Measurements from ENCODE around the gene ICOSLG.
"Not testable (repeated sequence)": the region's sequence is repeated elsewhere in the genome, so short reads cannot be mapped to it uniquely, and the experiment has no call there.

The ICOSLG gene

DNA sequence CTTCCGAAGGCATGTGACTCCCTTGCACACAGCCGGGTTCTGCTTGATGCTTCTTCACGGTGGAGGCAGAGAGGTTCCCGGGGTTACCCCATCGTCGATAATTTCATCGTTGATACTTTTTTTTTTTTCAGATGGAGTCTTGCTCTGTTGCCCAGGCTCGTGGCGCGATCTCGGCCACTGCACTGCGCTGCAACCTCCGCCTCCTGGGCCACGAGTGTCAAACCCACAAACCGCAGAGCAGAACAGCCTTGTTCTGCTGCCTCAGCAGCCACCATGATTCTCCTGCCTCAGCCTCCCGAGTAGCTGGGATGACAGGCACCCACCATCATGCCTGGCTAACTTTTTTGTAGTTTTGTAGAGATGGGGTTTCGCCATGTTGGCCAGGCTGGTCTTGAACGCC, 20.1 kb downstream of the ICOSLG start:
- DNase-seq = not testable (repeated sequence)

DNA sequence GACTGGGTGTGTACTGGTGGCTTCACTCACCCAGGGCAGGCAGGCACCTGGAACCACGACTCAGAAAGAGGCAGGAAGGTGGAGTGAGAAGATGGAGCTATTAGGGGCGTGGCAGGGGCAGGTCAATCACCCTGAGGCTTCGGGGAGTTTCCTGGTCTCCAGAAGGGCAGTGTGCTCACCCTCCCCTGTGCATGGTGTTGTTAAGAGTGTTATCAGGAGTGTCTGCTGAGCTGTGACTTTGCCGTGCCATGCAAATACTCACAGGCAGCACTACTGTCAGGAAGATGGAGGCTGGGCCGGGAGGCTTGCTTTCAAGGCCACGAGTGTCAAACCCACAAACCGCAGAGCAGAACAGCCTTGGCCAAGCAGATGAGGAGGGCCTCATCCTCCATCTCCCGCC, 22.3 kb downstream of the ICOSLG start:
- not testable (repeated sequence) for DNase-seq

DNA sequence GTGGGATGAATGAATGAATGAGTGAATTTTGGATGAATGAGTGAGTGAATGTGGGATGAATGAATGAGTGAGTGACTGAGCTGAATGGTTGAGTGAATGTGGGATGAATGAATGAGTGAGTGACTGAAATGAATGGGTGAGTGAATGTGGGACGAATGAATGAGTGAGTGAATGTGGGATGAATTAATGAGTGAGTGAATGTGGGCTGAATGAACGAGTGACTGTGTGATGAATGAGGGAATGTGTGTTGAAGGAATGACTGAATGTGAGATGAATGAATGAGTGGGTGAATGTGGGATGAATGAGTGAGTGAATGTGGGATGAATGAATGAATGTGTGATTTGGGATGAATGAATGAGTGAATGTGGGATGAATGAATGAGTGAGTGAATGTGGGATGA, 28.8 kb downstream of the ICOSLG start:
- DNase-seq = not testable (repeated sequence)

DNA sequence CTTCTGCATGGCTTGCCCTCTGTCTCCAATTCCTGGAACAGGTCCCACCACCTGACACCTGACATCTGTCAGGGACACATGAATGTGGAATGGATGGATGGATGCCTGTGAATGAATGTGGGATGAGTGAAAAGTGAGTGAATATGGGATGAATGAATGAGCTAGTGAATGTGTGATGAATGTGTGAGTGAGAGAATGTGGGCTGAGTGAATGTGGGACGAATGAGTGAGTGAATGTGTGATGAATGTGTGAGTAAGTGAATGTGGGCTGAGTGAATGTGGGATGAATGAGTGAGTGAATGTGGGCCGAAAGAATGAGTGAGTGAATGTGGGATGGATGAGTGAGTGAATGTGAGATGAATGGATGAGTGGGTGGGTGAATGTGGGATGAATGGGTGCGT, 29.2 kb downstream of the ICOSLG start:
- DNase-seq = not testable (repeated sequence)

DNA sequence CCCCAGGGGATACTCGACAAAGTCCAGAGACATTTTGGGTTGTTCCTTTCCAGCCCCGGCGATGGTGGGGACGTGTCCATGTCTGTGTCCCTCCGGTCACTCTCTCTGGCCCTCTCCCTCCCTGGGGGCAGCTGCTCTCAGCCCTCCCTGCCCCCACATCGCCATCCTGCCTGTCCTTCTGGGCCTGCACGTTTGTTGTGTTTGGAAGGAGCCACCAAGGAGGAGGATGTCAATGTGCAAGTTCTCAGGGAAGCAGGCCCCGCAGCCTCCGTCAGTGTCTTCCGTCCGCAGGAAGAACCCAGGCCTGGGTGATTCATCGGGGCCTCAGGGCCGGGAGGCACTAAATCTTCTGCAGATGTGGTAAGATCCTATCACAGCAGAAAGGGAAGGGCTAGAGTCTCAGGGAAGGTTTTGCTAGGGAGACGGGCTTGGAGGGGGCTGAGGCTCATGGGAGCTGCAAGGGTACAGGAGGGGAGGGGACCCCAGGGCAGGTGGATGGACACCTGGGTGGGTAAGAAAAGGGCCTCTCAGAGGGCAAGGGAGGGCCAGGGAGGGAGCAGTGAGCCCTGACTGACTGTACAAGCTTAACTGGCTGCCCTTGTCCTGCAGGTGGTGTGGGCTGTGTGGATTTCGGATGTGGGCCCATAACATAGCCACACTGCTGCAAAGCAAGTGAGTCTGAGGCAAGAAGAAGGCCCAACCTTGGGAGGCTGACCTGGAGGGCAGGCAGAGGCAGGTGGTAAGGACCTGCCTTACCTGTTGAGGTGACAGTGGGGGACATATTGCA, 32.7 kb downstream of the ICOSLG start:
- not testable (repeated sequence) for DNase-seq

DNA sequence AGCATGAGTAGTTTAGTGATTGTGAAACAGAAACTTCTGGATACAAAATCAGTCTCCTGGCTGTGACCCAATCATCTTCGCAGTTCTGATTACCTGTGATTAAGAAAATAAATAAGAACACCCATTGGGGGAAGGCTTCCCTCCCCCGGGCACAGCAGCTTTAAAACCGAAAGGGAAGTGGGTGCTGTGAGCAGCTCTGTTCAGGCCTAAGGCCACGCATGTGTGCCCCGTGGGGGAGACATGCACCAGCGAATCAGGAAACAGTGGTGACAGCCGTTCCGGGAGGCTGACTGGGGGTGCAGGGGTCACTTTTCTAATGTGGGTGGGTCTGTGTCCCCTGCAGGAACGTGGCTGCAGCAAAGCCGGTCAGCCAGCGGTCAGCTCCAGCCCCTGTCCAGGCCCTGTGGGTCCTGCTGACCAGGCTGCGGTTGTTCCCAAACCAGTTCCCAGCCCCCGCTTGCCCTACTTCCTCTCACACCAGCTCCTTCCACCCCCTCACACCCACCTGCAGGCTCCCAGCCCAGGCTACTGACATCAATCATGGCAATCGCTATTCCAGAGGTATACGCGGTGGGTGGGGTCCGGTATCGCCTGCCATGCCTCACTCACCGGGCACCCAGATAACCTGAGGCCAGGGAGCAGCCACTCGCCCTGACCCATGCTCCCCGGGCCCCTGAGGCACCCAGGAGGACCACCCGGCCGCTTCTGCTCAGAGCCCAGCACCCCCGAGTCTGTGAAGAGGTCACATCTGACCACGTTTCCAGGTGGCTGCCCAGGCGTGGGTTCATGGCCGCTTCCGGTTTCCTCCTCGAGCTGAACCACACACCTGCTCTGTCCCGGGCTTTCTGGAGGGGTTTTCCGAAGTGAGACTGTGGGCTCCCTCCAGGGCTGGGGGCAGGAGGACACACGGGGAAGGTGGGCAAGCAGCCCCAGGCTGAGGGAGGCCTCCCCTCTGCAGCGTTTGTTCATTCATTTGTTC, 33.8 kb downstream of the ICOSLG start:
- DNase-seq = not testable (repeated sequence)

DNA sequence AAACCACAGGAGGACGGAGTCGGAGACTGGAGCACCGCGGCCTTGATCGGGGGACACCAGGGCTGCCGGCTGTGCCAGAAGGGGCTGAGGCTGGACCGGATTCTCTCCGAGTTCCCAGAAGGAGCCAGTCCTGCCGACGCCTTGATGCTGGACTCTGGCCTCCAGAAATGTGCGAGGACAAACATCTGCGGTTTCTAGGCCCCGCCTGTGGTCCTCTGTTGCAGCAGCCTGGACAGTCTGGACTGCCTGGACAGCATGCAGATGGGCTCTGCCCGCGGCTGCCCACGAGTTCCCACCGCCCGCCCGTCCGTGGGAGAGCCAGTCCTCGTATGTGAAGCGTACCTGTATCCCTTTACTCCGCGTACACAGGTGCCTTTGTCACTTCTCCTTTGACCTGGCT, 34.6 kb downstream of the ICOSLG start:
- DNase-seq = not testable (repeated sequence)

DNA sequence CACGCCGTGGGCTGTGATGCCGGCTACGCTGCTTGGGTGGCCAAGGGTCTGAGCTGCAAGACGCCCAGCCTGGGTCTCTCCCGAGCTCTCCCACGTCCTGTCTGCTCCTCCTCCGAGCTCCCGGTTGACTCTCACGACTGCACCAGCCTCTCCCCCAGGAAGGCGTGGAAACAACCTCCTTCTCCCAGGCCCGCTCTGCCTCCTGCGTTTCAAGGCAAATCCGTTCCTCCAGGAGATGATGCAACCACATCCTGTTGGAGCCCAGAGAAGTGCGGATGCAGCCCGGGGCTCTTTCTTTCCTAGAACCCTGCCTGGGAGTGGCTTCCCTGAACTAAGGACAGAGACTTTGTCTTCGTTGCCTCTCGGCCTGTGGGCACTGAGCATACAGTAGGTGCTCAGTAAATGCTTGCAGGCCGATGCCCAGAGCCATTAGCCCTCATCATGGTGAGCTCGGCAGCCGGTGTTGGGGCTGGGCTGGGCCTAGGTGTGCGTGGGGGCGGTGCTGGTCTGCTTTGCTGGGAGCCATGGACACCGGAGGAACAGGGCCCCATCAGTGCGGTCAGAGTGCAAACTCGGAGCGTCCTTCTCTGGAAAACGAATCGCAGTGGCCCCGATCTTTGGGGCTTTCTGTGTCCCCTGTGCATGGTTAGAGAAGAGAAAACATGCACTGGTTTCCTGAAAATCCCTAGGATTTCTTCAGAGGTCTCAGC, 38.0 kb downstream of the ICOSLG start:
- not testable (repeated sequence) for DNase-seq

DNA sequence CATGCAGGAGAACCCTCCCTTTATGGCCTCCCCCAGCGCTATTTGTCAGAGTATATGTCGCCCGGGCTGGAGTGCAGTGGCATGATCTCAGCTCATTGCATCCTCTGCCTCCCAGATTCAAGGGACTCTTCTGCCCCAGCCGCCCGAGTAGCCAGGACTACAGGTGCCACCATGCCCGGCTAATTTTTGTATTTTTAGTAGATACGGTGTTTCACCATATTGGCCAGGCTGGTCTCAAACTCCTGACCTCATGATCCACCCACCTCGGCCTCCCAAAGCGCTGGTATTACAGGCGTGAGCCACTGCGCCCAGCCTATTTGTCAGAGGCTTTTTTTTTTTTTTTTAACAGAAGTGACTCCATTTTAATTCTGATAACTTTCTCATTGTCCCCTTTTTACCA, 40.7 kb downstream of the ICOSLG start:
- DNase-seq = not testable (repeated sequence)

DNA sequence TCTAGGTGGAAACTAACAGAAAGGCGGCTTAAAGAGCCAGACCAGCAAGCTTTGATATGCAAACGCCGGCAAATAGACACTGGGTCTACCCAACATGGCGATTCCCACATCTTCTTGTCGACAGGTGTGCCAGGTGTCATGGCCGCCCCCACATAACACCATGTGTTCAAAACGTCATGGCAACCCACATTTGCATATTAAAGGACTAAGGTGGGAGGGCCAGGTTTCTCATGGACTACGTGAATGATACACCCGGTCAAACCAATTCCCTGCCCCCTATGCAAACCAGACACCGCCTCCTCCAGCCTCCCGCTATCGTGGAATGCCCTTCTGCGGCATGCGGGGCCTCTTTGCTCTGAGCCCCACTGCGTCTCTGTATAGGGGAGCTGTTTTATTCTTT, 41.3 kb downstream of the ICOSLG start:
- DNase-seq = no peak

DNA sequence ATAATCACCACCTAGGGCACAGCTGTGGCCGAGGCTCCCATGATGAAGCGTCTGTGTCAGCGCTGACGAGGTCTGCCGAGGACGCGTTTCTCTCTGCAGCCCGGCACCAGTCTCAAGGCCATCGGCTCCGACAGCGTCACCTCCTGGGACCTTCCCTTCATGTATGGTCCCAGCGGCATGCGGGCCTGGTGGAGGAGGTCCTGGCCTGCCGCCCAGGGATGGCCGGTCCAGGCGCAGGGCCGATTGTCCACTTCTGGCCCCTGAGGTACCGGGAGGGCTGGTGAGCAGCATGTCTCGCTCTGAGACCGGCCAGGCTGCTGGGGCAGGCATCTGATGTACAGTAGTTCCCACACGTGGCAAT, 43.6 kb downstream of the ICOSLG start:
- not testable (repeated sequence) for DNase-seq

DNA sequence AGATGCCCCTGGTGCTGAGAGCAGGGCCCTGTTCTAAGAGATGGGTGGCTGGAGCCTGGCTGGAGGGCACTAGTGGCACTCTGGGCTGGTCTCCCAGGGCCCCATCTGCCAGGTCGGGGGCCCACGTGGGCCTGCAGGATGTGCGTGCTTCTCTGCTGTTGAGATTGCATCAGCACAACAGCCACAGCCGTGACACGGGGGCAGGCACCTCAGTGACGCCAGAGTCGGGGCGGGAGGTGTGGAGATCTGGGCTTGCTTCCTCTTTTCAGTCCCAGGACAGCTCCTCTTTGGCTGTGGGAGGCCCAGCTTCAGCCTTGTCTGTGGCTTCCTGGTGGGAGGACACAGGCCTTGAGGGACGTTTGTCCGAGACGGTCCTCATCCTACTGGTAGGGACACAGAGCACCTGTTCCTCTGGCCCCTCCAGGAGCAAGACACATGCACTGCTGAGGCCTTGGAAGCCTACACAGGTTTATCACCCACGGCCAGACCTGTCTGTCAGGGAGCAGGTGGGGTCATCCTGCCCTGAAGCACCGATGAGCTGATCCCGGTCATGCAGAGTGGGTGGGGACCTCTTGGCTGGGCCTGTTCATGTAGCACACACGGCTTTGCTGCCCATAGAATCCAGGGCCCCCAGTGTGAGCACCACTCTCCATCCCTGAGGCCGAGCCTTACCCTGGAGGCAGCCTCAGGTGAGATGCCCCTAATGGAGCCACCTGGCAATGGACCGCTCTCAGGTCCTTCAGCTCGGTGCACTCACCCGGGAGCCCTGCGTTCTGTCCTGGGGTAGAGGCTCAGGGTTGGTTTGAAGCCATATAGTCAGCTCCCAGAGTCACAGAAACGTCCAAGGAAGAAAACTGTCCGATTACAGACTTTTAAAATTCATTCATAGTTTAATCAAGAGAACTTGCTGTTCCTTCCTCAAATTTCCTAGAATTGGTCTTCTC, 44.3 kb downstream of the ICOSLG start:
- DNase-seq = not testable (repeated sequence)

DNA sequence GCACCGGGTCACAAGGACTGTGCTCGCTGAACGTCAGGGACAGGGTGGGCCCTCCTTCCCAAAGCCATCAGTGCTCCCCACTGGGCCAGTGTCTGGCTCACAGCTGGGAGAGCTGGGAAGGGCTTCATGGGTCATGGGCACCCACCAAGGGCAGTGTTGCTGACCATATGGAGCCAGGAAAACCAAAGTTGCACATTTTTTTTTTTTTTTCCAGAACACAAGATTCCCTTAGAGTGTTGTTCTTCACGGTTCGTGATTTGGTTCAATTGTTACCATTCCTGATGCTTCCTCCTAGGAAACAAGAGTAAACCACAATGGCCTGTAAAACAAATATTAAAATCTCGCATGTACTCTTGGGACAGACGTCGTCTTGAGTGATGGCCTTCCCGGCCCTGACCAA, 45.9 kb downstream of the ICOSLG start:
- not testable (repeated sequence) for DNase-seq

DNA sequence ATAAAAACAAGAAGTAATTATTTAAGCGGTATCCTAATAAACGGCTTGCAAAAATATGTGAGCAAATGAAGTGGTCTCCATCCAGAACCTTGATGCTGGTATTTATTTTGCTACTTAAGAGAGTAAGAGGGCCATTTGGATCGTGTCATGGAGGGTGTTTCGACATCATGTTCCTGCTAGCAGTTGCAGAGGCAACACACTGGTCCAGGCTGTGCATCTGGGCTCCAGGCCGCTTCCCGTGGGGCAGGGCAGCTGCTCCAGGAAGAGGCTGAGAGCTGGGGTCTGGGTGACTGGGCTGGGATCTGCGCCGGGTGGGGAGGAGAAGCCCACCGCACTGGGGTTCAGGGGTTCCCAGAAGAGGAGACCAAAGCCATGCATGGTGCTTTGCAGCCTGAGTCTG, 46.3 kb downstream of the ICOSLG start:
- DNase-seq = not testable (repeated sequence)

DNA sequence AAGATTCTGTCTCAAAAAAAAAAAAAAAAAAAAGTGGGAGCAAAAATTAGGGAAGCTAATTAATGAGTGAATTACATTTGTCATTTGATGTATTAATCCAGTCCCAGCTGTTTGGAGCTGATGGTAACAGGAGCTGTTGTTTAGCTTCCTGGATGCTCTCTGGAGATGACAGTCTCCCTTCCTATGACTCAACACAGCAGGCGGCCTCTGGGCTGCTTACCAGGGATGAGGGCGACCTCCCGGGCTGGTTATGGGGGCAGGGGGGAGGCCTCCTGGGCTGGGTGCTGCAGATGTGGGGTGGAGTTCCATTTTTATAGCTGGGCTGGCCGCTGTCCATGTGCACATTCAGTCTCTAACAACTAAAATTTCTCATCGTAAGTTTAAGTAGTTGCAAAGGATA, 47.6 kb downstream of the ICOSLG start:
- not testable (repeated sequence) for DNase-seq

DNA sequence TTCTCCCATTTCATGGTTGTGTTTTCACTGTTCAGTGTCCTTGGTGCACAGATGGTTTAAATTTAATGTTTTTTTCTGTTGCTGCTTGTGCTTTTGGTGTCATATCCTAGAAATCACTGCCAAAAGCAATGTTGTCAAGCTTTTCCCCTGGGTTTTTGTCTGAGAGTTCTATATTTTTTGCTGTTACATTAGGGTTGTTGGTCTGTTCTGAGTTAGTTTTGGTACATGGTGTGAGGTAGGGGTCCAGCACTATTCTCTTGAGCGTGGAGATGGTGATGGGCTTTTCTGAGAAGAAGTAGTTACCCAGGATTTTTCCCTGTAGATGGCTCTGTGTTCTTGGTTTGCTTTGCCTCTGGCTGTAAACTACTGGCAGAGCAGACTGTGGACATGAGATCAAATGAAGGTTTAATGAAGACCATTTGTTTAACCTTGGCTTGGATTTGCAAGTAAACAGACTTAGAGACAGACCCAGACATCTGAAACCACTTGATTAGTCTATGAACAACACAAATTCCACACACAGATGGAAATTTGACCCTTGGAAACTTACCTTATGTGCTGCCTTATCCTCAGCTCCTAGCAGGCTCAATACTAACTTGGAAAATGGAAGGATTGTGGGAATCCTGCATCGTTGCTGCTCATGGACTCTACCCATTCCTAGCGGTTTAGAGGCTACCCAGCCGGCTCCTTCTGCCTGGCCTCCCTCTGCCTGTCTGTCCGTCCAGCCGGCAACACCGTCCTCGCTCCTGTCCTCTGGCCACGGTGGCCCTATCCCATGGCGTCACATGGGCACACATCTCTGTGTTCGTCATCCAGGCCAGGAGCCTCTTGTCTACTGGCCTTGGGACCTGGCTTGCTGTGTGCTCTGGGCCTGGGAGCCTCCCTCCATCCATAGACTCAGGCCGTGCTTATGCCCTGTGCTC, 50.1 kb downstream of the ICOSLG start:
- DNase-seq = not testable (repeated sequence)

DNA sequence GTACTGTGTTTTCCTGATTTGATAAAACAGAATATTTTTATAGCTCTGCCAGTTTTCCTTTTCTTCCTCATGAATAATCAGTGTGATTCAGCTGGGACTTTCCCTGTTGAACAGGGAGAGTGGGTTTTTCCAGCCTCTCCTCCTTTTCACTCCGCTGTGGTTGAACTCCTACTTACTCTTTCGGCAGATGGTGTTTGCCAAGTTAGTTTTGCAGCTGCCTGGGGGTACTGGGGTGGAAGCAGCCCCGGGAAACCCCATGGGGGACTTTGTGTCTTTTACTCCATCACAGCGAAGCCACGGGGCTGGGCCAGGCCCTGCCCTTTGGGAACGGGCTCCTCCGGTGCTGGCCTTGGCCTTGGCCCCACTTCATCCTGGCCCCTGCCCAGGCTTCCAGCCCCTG, 55.9 kb downstream of the ICOSLG start:
- not testable (repeated sequence) for DNase-seq

DNA sequence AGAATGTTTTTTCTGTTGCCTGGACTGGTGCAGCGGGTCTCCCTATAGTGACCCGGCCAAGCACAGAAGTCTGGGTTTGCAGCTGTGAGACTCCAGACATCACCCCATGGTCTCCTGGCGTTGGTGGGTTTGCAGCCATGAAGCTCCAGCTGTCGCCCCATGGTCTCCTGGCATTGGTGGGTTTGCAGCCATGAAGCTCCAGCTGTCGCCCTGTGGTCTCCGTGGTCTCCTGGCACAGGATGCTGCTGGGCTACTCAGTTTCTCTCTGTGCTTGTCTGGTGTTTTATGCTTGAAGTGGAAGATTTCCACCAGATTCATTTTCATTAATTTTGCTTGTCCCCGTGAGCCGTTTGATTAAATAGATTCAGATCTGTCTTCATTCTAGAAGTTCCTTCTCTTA, 58.5 kb downstream of the ICOSLG start:
- DNase-seq = not testable (repeated sequence)

DNA sequence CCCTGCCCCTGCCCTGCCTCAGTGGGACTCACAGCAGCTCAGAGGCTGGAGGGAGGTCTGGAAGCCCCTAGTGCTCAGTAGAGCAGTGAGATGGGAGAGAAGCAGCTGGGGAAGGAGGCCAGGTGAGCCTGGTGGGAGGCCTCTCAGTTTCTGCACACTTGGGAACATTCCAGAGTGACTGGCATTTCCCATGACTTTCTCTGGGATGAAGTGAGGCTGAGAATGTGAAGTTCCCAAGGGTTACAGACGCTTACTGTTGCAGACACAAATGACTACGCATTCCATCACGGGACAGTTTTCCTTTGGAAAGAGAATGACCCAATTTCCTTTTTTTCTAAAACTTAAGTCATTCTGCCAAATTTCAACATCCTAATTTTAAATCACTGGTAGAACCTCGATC, 59.2 kb downstream of the ICOSLG start:
- DNase-seq = not testable (repeated sequence)

DNA sequence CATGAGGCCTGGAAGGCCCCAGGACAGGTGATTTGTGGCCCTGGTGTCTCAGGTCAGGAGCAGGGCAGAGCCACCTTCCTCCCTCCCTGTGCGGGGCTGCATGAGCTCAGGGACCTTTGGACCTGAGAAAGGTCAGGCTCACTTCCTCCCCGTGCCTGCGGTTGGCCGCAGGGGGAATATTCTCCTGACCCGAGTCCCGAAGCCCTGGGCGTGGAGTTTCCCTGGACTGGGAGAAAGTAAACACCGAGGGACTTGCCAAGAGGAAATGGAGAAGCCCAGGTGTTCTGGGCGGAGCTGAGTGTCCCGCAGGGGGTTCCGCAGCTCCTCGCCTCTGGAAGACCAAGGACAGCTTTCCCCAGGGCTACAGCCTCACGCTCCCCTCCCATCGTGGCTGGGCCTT, 64.6 kb downstream of the ICOSLG start:
- not testable (repeated sequence) for DNase-seq

DNA sequence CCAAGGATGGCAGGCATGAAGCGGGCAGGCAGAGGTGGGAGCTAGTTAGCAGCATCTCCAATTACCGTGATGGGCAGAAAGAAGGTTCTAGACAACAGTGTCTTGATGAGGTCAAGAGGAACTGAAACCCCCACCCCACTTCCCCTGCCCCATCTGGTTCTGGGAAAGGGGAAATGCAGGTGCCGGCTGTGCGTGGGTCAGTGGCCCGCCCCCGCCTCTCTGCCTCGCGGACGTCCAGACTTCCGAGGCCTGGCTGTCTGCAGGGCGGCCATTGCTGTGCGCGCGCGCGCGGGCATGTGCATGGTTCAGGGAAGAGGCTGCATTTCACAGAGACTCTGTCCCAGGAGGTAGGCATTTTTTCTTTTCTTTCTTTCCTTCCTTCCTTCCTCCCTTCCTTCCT, 65.6 kb downstream of the ICOSLG start:
- DNase-seq = not testable (repeated sequence)
